Measurements from ENCODE around the gene EFNA3. TPM values are rescaled to one million over a fixed set of nuclear protein-coding genes. Genes with fewer than 3 reads are reported as not detected.

Gene EFNA3
- total and polyA plus RNA-seq, 2 of the 4 experiments (the other 2 are of a cell fraction) = 0.72 to 1.6 TPM

DNA sequence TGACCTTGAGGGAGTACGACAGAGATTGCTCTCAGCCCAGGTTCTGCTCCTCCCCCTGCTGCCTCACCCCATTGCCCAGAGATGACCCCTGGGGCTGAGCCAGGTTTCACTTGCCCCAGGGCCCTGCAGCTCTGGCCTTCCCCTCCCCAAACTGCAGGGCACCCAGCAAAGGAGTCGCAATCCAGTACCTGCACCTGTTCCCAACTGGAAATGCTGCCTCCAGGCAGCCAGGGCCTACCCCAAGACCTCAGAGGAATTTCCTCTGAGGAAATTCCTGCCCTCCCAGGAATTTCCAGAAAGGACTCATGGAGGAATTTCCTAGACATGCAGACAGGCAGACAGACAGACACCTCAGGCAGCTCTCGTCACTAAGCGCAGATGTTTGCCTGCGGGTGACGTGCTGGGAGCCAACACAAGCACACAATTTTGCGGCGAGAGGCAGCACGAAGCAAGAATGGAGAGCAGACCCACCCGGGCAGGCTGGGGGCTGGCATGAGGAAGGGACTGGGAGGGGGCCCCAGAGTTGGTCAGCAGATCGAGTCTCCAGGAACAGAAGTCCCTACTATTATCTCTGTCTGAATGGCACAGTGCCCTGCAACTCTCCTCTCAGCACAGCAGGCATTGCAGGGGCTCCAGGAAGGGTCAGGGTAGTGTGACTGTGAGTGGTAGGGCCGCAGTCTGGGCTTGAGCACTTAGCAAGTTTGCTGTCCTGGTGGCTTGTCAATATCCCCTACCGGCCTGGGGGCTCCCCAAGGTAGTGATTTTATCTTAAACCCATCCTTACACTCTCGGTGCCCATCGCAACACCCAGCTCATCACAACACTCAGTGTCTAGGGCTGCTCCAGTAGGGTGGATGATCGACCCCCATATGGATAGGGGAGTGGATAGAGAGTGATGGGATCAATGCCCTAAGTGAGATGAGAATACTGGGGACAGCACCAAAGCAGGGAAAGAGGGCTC is 46.1 kb downstream of the EFNA3 start:
- Histone ChIP-seq H3K4me2 (ENCODE audit: low read depth, low read length) (no peak overlapping the region), H3K4me1 (ENCODE audit: control insufficient read depth, insufficient read depth, low read length) (peaks cover 19% of the 10 kb centered on the region), H3K79me1 (ENCODE audit: low read depth in 1 of 2, low read length in 2 of 2) (no peaks in the 10 kb centered on the region), H3K27me3 (ENCODE audit: control insufficient read depth, insufficient read depth, low read length) (peaks cover 59% of the 10 kb centered on the region), H3K36me3 (ENCODE audit: control insufficient read depth, insufficient read depth, low read length) (no peaks in the 10 kb centered on the region), H2BK120ac (ENCODE audit: low read depth, low read length) (no peak overlapping the region), H4K8ac (ENCODE audit: low read depth in 2 of 2, low read length in 2 of 2) (no peak overlapping the region), H3K4me3 (ENCODE audit: insufficient read depth, low read depth, low read length) (no peak overlapping the region), H3K4ac (ENCODE audit: low read depth, low read length) (no peak overlapping the region), H4K91ac (ENCODE audit: insufficient read depth, low read depth, low read length) (no peak overlapping the region), H2BK20ac (ENCODE audit: low read depth, low read length) (no peak overlapping the region), H3K27ac (ENCODE audit: insufficient read depth, low read length) (no peak overlapping the region), H2AK5ac (ENCODE audit: low read depth, low read length) (peak overlapping the region; percentile 57; the same call in 1 of the 2 replicates), H3K56ac (ENCODE audit: extremely low read depth, insufficient read depth, low read length) (no peak overlapping the region), H3K9me1 (ENCODE audit: insufficient read depth, low read length) (peaks cover 8% of the 10 kb centered on the region; the same call in 1 of the 2 replicates), H2BK5ac (ENCODE audit: low read depth, low read length, poor library complexity, severe bottlenecking) (no peak overlapping the region), H2AFZ (replicated peaks; ENCODE audit: low read length, poor library complexity) (peak overlapping the region; percentile 29), H3K23ac (ENCODE audit: low read depth, low read length) (no peak overlapping the region), H3K18ac (ENCODE audit: low read depth, low read length) (no peak overlapping the region), H3K9ac (ENCODE audit: low read depth, low read length) (no peak overlapping the region), H3K14ac (replicated peaks; ENCODE audit: low read depth, low read length) (no peak overlapping the region), H2AK9ac (replicated peaks; ENCODE audit: low read depth, low read length, poor library complexity) (no peak overlapping the region), H4K5ac (ENCODE audit: low read depth, low read length) (no peak overlapping the region), H4K20me1 (ENCODE audit: insufficient read depth, low read length) (peaks cover 2% of the 10 kb centered on the region), H2BK15ac (ENCODE audit: low read depth, low read length) (no peak overlapping the region), H3K9me3 (ENCODE audit: control insufficient read depth, insufficient read depth, low read length) (no peaks in the 10 kb centered on the region)
- intact Hi-C loops (cut with micrococcal nuclease) = loop anchor here (5.0 kb wide), 1 partner anchor 32 kb away; no protein-coding TSS in a partner anchor
- ChIA-PET POLR2A (ENCODE audit: unreplicated experiment) (interaction anchor here (0.6 kb wide), 1 partner anchor 14 kb away, joined by 11 read pairs; no protein-coding TSS in a partner anchor), CTCF (no interaction called here)
- WGBS, 2 experiments (ENCODE audit: extremely low coverage in 2 of 2, insufficient read length in 1 of 2) = 77% methylated on average over 5 of the region's 16 CpGs; no CpG with 5 or more reads in 1 of the 2 experiments
- no TSS peak for BruUV-seq (replicated peaks)
- dilution Hi-C loops (cut with HindIII; ENCODE audit: low sequenced_read_pairs, unreplicated experiment) = no loop called here
- DNase-seq (peak; percentile 38), ATAC-seq (ENCODE audit: low read depth) (no peak)
- TF ChIP-seq, protein P1, sequence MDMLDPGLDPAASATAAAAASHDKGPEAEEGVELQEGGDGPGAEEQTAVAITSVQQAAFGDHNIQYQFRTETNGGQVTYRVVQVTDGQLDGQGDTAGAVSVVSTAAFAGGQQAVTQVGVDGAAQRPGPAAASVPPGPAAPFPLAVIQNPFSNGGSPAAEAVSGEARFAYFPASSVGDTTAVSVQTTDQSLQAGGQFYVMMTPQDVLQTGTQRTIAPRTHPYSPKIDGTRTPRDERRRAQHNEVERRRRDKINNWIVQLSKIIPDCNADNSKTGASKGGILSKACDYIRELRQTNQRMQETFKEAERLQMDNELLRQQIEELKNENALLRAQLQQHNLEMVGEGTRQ (IDR thresholded peaks at IDR 0.05; ENCODE audit: low read depth, low read length) = no peak
- no peak for TF ChIP-seq FOS (IDR thresholded peaks at IDR 0.05; ENCODE audit: low read depth, low read length)
- TF ChIP-seq RFX5 (IDR thresholded peaks at IDR 0.05; ENCODE audit: low read depth, low read length) = no peak
- no peak for TF ChIP-seq SMC3 (IDR thresholded peaks at IDR 0.05; ENCODE audit: low read depth, low read length)
- TF ChIP-seq, protein P2, sequence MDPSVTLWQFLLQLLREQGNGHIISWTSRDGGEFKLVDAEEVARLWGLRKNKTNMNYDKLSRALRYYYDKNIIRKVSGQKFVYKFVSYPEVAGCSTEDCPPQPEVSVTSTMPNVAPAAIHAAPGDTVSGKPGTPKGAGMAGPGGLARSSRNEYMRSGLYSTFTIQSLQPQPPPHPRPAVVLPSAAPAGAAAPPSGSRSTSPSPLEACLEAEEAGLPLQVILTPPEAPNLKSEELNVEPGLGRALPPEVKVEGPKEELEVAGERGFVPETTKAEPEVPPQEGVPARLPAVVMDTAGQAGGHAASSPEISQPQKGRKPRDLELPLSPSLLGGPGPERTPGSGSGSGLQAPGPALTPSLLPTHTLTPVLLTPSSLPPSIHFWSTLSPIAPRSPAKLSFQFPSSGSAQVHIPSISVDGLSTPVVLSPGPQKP (IDR thresholded peaks at IDR 0.05; ENCODE audit: borderline replicate concordance, low read depth, low read length) = no peak
- in situ Hi-C loops (cut with MboI; ENCODE audit: low sequenced_read_pairs) = no loop called here
